Stimulated activated CD8-positive, alpha-beta memory T cell treated with anti-CD3 and anti-CD28 coated beads, Interleukin-2, amount 100 ng/mL, for 48 hours (primary cell): Measurements from ENCODE around the gene IL17RC.

ENCODE experiments used
- DNase-seq, 2 donors: peaks; one replicate each; pipeline ENCODE4 v3.0.0-alpha.2; 2020; ENCODE audit warnings: low read depth in 2 of 2

The IL17RC gene

DNA sequence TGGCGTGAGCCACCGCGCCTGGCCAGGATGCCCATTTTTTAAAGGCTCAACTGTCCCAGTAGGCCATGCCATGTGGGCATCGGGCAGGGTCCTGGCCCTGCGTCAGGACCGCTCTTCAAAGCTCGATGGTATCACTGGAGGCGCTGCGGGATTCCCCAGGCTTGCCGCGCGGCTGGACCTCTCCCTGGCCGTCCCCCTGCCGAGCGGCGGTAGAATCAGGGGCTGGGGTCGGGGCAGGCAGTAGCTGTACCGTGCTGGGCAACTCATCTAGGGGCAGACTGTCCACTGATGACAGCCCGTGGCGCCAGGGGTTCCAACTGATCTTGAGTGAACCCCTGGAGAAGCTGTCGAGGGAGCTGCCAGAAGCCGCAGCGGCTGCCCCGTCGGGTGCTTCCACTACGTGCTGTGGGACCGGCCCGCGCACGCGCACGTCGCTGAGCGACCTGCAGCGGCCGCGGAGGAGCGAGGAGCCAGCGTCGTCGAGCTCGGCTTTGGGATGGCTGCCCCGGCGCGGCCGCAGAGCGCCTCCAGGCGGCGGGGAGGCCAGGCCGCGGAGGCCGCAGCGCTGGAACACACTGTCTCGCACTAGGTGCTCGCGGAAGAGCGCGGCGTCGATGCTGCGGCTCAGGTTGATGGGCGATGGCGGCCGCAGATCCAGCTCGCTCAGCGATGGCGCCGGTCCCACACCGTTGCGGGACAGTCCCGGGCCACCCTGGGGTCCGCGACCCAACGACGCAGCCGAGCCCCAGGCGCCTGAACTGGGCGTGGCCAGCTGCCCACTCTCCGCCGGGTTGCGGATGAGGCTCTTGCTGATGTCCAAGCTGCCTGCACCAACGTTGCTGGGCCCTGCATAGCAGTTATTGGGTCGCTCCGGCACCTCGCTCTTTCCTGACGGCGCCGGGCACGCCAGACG, 29.5 kb downstream of the IL17RC start:
- peak; percentile 68 to 77 for DNase-seq

DNA sequence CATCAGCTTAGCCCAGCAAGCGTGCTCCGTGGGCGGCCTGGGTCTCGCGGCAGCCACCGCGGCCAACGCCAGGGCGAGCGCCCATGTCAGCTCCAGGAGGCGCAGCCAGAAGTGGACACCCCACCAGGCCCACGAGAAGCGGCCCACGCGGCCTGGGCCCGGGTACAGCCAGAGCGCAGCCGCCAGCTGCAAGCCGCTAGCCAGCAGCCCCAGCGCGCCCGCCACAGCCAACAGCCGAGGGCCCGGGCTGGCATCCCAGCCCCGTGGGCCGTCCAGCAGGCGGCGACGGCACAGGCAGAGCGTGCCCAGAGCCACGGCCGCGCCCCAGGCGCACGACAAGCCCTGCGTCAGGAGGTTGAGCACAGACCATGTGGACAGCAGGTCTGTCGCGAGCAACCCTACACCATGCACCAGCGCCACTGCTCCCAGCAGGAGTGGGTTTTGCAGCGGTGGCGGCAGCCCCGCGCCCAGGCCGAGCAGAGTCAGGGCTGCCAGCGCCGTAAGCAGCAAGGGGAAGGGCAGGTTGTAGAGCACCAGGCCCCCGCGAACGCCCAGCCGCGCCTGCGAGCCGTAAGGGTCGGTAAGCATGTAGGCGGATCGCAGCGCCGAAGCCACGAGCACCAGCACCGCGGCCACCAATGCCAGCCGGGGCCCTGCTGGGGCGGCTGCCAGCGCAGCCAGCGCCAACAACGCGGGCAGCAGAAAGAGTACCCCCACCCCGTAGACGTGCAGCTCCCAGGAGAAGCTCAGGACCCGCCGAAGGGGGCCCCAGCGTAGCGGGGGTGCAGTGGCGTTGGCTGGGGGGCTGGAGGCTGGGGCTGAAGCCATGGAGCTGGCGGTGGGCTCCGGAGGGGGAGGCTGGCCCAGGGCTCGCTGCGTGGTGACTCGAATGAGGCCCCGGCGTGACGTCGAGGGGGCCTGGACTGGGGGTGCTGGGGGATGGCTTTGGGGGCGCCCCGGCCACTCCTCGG, 30.4 kb downstream of the IL17RC start:
- no peak for DNase-seq

GRCh38 chr3:9948586-9948985, 31.7 kb downstream of the IL17RC start:
- DNase-seq: no peak

DNA sequence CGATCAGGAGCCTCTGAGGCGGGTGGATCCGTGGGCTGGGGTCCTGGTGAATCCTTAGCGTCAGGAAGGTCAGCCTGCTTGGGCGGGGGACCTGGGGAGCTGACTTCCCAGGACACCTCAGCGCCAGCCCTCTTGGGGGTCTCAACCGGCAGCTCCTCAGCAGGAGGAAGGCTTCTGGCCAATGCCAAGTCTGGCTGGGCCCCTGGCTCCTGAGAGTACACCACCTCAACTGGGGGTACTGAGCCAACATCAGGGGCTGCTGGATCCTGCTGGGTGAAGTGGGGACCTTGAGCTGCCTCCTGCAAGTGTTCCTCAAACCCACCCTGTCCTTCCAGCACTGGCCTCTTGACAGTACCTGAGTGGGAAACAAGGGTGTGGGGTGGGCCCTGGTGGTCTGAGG, 32.2 kb downstream of the IL17RC start:
- DNase-seq: no peak

- DNase-seq: no peak
Observed at GRCh38 chr3:9949626-9950025, 32.7 kb downstream of the IL17RC start.

DNA sequence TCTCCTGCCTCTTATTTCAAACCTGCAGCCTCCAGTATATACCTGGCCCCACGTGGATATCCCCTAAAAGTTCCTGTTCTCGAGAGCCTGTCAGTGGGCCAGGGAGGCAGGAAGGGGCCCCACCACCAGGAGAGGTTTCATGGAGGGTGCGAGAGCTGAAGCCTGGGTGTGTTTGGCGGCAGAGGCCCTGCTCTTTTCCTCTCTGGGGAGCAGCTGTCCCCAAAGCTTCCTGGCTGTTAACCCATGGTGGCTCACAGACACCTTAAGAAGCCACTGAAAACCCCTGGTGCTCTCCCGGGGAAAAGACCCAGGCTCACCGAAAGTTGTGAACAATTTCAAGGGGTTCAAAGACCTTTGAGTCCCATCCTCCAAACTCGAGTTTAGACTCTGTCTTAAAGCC, 34.2 kb downstream of the IL17RC start:
- DNase-seq: no peak

GRCh38 chr3:9951598-9951961, 34.7 kb downstream of the IL17RC start:
- no peak for DNase-seq

GRCh38 chr3:9951962-9952805, 35.3 kb downstream of the IL17RC start, which contains the start of gene PRRT3:
PRRT3 (minus strand) TSS chr3:9952408; CDS start chr3:9950115, 2,293 bp downstream.
- DNase-seq: peak; percentile 50 to 60

DNA sequence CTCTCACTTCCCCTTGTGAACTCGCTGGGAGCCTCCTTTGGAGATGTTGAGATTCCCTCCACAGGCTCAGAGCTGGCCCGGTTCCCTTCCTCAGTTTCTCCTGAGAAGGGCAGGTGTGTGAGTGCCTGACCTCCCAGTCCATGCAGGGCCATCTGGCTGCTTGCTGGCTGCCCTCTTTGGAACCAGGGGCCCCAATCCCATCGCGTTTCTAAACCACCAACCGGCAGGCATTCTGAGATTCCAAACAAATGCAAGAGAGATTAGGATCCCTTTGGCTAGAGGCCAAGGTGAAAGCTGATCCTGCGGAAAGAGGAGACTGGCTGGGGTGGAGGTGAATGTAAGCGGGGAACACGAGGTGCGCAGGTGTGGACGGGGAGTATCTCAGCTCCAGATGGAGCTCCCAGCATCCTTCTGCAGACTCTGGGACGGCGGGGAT, 38.2 kb downstream of the IL17RC start:
- no peak for DNase-seq

DNA sequence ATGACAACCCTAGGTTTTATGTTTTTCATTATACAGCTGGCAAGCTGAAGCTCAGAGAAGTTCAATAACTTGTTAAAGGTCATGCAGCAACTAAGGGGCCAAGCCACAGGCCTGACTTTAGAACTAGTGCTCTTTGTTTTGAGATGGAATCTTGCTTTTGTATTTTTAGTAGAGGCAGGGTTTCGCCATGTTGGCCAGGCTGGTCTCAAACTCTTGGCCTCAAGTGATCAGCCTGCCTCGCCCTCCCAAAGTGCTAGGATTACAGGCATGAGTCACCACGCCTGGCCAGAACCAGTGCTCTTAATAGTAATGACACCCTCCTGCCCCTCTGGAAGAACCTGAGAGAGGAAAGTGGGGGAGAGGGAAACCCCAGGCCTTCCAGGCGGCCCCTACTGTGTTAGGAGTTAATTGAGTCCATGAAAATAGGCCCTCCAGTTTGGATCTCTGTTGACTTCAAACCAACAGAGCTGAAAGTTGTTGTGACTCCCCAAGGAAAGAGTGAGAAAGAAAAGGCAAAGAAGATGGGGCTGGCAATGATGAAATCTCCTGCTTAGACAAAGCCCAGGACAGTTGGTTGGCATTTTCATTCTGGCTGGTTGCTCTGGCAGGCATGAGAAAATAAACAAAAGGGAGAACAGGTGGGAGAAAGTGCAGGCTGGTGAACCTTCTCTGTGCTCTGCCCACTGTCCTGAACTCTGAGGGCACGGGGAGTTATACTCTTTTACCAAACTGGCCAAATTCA, 38.9 kb downstream of the IL17RC start:
- no peak for DNase-seq

GRCh38 chr3:9957214-9957613, 40.3 kb downstream of the IL17RC start:
- no peak for DNase-seq

DNA sequence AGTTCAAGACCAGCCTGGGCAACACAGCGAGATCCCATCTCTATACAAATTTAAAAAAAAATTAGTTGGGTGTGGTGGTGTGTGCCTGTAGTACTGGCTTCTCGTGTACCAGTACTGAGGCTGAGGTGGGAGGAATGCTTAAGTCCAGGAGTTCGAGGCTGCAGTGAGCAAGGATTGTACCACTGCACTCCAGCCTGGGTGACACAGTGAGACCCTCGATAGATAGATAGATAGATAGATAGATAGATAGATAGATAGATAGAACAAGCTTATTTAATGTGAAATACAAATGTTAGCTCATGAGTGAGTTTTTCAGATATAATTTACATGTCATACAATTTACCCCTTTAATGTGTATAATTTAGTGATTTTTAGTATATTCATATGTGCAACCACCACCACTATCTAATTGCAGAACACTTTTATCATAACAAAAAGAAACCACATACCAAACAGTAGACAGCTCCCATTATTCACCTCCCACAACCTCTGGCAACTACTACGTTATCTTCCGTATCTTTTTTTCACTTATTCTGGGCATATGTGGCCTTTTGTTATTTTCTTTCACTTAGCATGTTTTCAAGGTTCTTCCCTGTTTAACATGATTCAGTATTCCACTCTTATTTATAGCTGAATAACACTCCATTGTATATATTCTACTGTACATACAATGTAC, 48.4 kb downstream of the IL17RC start:
- no peak for DNase-seq

- DNase-seq: no peak
Observed at GRCh38 chr3:9966841-9967240, 49.9 kb downstream of the IL17RC start.

GRCh38 chr3:9969632-9970019, 52.7 kb downstream of the IL17RC start:
- no peak for DNase-seq

DNA sequence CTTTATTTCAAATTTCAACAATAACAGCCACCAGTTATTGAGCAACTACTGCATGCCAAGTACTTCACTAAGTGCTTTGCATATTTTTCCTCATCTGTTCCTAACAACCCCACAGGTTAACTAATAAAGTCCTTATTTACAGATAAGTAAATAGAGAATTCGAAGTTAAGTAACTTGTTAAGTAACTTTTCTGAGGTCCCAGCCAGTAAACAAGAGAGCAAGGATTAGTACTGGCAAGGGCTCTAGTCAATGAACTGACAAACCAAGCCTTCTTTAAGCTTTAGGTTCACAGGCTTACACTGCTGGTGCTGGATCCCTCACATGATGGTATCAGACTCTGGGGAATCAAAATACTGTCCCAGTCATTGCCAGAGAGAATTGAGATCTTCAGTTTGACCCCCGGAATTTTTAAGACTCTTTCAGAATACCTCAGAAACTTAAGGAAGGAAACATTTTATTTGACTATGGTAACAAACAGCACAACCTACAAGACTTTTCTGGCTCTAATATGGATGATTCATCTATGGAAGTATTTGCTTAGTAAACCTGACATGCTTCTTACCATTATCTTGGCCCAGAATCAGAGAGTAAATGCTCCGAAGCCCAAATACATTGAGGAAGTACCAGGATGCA, 53.2 kb downstream of the IL17RC start:
- DNase-seq: no peak

- DNase-seq: peak in 1 of 2 donors; percentile 18
Observed at GRCh38 chr3:9976721-9977709, 60.1 kb downstream of the IL17RC start.

DNA sequence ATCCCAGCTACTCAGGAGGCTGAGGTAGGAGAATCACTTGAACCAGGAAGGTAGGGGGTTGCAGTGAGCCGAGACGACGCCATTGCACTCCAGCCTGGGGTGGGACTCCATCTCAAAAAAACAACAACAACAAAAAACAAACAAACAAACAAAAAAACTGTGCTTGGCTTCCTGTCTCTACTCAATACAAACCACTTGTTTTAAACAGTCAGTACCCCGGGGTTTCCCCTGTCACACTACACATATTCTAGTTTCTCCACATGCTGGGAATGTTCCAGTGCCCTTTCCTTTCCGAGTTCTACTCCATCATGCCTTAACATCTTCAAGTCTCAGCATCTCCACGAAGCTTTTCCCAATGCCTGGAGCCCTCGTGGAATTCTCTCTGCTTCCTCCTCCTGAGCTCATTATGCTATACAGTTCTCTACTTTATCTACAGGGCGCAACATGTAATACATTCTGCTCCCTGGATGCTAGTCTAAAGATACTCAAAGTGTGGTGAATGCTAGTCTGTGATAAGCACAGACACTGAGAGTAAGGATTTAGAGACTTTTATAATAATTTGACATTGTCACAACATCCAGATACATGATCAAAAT, 61.9 kb downstream of the IL17RC start:
- no peak for DNase-seq

DNA sequence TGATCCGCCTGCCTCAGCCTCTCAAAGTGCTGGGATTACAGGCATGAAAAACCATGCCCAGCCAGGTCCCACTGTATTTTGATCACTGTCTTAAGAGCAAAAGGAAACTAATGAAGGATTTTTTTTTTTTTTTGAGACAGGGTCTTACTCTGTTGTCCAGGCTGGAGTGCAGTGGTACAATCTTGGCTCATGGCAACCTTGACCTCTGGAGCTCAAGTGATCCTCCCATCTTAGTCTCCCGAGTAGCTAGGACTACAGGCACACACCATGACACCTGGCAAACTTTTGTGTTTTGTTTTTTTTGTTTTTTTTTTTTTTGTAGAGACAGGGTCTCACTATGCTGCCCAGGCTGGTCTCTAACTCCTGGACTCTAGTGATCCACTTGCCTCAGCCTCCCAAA, 63.4 kb downstream of the IL17RC start:
- no peak for DNase-seq
